ENCODE data around the gene PRKCE. TPM values are rescaled to one million over a fixed set of nuclear protein-coding genes. Genes with fewer than 3 reads are reported as not detected.
A peak's percentile ranks its signal among the peaks of the same experiment; 100 is the strongest.

The PRKCE gene
- total and polyA plus RNA-seq, 7 donors, result 3.0 to 22.8 (median 16.1) TPM

DNA sequence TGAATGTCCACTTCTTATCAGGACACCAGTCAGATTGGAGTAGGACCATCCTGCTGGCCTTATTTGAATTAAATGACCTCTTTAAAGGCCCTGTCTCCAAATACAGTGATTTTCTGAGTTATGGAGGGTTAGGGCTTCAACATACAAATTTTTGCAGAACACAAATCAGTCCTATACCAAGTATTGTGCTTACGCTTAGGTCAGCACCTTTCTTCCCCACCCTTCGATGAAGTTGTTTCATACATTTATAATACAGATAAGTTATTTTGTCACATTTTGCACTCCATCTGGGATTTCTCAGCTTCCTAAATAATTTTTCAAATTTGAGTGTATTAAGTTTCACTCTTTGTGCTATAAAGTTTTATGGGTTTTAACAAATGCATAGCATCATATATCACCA, 455.2 kb downstream of the PRKCE start:
- TF ChIP-seq, protein P1, sequence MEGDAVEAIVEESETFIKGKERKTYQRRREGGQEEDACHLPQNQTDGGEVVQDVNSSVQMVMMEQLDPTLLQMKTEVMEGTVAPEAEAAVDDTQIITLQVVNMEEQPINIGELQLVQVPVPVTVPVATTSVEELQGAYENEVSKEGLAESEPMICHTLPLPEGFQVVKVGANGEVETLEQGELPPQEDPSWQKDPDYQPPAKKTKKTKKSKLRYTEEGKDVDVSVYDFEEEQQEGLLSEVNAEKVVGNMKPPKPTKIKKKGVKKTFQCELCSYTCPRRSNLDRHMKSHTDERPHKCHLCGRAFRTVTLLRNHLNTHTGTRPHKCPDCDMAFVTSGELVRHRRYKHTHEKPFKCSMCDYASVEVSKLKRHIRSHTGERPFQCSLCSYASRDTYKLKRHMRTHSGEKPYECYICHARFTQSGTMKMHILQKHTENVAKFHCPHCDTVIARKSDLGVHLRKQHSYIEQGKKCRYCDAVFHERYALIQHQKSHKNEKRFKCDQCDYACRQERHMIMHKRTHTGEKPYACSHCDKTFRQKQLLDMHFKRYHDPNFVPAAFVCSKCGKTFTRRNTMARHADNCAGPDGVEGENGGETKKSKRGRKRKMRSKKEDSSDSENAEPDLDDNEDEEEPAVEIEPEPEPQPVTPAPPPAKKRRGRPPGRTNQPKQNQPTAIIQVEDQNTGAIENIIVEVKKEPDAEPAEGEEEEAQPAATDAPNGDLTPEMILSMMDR (IDR thresholded peaks at IDR 0.05), result no peak
- DNase-seq (no peak), ATAC-seq (no peak)
- Histone ChIP-seq H3K4me1 (no peaks in the 10 kb centered on the region), H3K27ac (no peak overlapping the region), H3K36me3 (ENCODE audit: insufficient read depth in 1 of 2, low read depth in 1 of 2) (no peaks in the 10 kb centered on the region), H3K9me3 (peaks cover 10% of the 10 kb centered on the region), H3K4me3 (no peak overlapping the region), H3K27me3 (ENCODE audit: insufficient read depth in 3 of 3, low read length in 2 of 3) (no peaks in the 10 kb centered on the region)
- intact Hi-C loops (cut with DNase I), result no loop called here
- 86 to 95% (median 90%) methylated on average over 2 of the region's 2 CpGs for WGBS, 3 donors

DNA sequence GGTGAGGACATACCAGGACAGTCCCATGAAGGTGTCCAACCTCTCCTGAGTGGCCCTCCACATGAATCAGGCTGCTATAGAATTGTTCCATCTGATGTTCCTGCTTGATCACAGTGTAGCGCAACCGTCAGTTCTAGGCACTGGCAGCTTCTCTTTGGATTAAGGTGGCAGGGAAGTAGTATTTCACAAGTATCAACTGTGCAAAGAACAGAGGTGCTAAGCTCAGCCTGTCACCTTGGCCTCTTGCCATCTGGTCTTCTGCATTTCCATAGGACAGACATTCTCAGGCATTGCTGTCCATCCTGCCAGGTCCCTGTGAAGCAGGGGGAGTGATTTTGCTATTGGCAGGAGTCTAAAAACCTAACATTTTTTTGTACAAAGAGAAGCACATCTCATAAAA, 463.5 kb downstream of the PRKCE start:
- Histone ChIP-seq H3K4me1 (peaks cover 5% of the 10 kb centered on the region), H3K27ac (no peak overlapping the region), H3K4me3 (no peak overlapping the region), H3K27me3 (ENCODE audit: insufficient read depth in 3 of 3, low read length in 2 of 3) (no peaks in the 10 kb centered on the region), H3K36me3 (ENCODE audit: insufficient read depth in 1 of 2, low read depth in 1 of 2) (no peaks in the 10 kb centered on the region), H3K9me3 (no peaks in the 10 kb centered on the region)
- 39 to 73% (median 62%) methylated on average over 2 of the region's 2 CpGs for WGBS, 3 donors
- ATAC-seq (peak in 2 of 4 donors; percentile 57 to 89), DNase-seq (no peak)
- TF ChIP-seq, protein P1 (IDR thresholded peaks at IDR 0.05), result no peak
- intact Hi-C loops (cut with DNase I), result no loop called here

DNA sequence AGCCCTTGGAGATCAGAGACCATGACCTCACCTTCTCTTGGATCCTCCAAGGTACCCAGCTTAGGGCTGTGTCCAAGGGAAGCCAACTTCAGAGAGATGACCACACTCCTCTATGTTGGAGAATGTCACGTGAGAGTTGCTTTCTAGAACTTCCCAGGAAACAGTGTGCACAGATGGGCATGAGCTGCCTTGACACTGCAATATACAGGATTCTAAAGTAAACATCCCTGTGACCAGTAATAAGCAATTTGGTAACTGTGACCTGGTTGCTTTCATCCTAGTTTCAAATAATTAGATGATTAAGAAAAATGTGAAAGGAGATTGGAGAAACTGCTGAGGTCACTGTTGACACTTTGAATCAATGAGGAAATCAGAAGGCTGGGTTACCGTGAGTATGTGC, 464.7 kb downstream of the PRKCE start:
- TF ChIP-seq, protein P1 (IDR thresholded peaks at IDR 0.05), result no peak
- ATAC-seq, result no peak
- no peaks in the 10 kb centered on the region for H3K27me3 ChIP-seq (ENCODE audit: insufficient read depth in 3 of 3, low read length in 2 of 3)
- H3K36me3 ChIP-seq (ENCODE audit: insufficient read depth in 1 of 2, low read depth in 1 of 2), result no peaks in the 10 kb centered on the region
- no peak overlapping the region for H3K27ac ChIP-seq
- intact Hi-C loops (cut with DNase I), result no loop called here
- H3K4me1 ChIP-seq, result peaks cover 9% of the 10 kb centered on the region
- no peaks in the 10 kb centered on the region for H3K9me3 ChIP-seq
- H3K4me3 ChIP-seq, result no peak overlapping the region
- DNase-seq, result no peak
- WGBS, 3 donors, result 73 to 82% (median 74%) methylated on average over 2 of the region's 2 CpGs

DNA sequence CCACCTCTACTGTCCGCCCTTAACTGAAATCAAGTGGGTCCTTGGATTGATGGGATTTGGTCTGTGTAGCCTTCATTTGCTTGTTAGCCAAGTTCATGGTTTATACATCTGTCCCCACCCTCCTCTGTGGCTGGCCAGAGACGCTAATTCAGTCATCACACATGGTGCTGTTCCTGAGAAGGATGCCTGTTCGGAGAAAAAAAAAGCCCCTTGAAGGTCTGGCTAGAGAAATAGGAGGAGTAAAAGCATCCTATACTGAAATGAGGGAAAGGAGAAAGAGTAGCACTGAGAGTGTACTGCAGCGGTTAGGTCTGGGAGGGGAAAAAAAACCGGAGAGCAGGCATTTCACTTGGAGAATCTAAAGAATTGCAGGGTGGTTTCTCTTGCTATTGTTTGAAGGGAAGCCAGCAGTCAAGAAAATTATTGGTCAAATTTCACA, 465.1 kb downstream of the PRKCE start:
- intact Hi-C loops (cut with DNase I), result no loop called here
- WGBS, 3 donors, result 66 to 77% (median 69%) methylated on average over 5 of the region's 5 CpGs
- H3K4me3 ChIP-seq, result no peak overlapping the region
- H3K4me1 ChIP-seq, result peaks cover 11% of the 10 kb centered on the region
- no peak for ATAC-seq
- no peak for DNase-seq
- H3K9me3 ChIP-seq, result no peaks in the 10 kb centered on the region
- no peaks in the 10 kb centered on the region for H3K36me3 ChIP-seq (ENCODE audit: insufficient read depth in 1 of 2, low read depth in 1 of 2)
- H3K27me3 ChIP-seq (ENCODE audit: insufficient read depth in 3 of 3, low read length in 2 of 3), result no peaks in the 10 kb centered on the region
- no peak overlapping the region for H3K27ac ChIP-seq
- TF ChIP-seq, protein P1 (IDR thresholded peaks at IDR 0.05), result no peak

DNA sequence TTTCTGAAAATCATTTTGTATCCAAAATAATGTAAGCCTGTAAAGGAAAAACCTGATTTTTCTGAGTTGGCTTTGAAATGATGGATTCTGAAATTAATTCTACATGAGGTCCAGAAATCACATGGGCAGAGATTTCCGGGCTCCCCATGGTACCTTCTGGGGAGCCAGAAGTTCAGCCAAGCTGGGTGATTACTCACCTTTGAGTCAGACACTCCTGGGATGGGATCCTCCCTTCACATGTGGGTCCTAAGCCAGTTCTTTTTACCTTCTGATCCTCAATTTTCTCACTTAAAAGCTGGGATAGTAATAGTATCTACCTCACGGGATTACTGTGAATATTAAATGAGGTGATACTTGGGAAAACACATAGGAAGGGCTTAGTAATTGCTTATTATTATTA, 465.9 kb downstream of the PRKCE start:
- Histone ChIP-seq H3K4me3 (no peak overlapping the region), H3K4me1 (peaks cover 16% of the 10 kb centered on the region), H3K36me3 (ENCODE audit: insufficient read depth in 1 of 2, low read depth in 1 of 2) (no peaks in the 10 kb centered on the region), H3K27me3 (ENCODE audit: insufficient read depth in 3 of 3, low read length in 2 of 3) (no peaks in the 10 kb centered on the region), H3K27ac (no peak overlapping the region), H3K9me3 (no peaks in the 10 kb centered on the region)
- TF ChIP-seq, protein P1 (IDR thresholded peaks at IDR 0.05), result no peak
- 88 to 93% (median 89%) methylated on average over 2 of the region's 2 CpGs for WGBS, 3 donors
- DNase-seq, result no peak
- intact Hi-C loops (cut with DNase I), result no loop called here
- ATAC-seq, result no peak

Data from psoas muscle (tissue), 8 donors.